GM19397 (cell line): ENCODE results near the gene SLC25A13.

Experiments used
- ATAC-seq: cut with Tn5 transposase; IDR thresholded peaks from one replicate; pipeline ENCODE4 v1.9.1; 2021; ENCODE audit warnings: mild to moderate bottlenecking, moderate library complexity; ENCODE audit not compliant: unreplicated experiment

Gene SLC25A13

GRCh38 chr7:96104984-96105383 is 216.9 kb downstream of the SLC25A13 start:
- no peak for ATAC-seq

- no peak for ATAC-seq
These were observed 219.6 kb downstream of the SLC25A13 start for GRCh38 chr7:96102096-96102811.

GRCh38 chr7:96100737-96101136 is 221.2 kb downstream of the SLC25A13 start:
- no peak for ATAC-seq

GRCh38 chr7:96097835-96098234 is 224.1 kb downstream of the SLC25A13 start:
- no peak for ATAC-seq

- no peak for ATAC-seq
These were observed 228.5 kb downstream of the SLC25A13 start for GRCh38 chr7:96093435-96093834.

- no peak for ATAC-seq
These were observed 231.1 kb downstream of the SLC25A13 start for GRCh38 chr7:96090756-96091155.

GRCh38 chr7:96089511-96089910 is 232.4 kb downstream of the SLC25A13 start:
- no peak for ATAC-seq

- no peak for ATAC-seq
These were observed 233.3 kb downstream of the SLC25A13 start for GRCh38 chr7:96088579-96088978.

- ATAC-seq, result no peak
These were observed 235.9 kb downstream of the SLC25A13 start for GRCh38 chr7:96085953-96086352.

- ATAC-seq, result no peak
These were observed 236.9 kb downstream of the SLC25A13 start for GRCh38 chr7:96084881-96085553.

GRCh38 chr7:96080027-96080426 is 241.9 kb downstream of the SLC25A13 start:
- ATAC-seq, result no peak

GRCh38 chr7:96076350-96076707 is 245.6 kb downstream of the SLC25A13 start:
- no peak for ATAC-seq

GRCh38 chr7:96075510-96076349 is 246.2 kb downstream of the SLC25A13 start:
- peak; percentile 92 for ATAC-seq

- ATAC-seq, result no peak
These were observed 247.0 kb downstream of the SLC25A13 start for GRCh38 chr7:96074871-96075270.
